ENCODE data around the gene STAU1.
"Not testable (repeated sequence)": the region's sequence is repeated elsewhere in the genome, so short reads cannot be mapped to it uniquely, and the experiment has no call there.

Gene STAU1

GRCh38 chr20:49199729-49200293 is 11.7 kb upstream of the STAU1 start:
- DNase-seq: no peak

- DNase-seq: not testable (repeated sequence)
Observed at GRCh38 chr20:49192944-49193518, 4.9 kb upstream of the STAU1 start.

- DNase-seq: no peak
Observed at GRCh38 chr20:49187330-49187850, 744 bp downstream of the STAU1 start.

- peak; percentile 62 for DNase-seq
Observed at GRCh38 chr20:49186535-49187329, 1.4 kb downstream of the STAU1 start.

- DNase-seq: no peak
Observed at GRCh38 chr20:49185071-49185761, 2.9 kb downstream of the STAU1 start.

- DNase-seq: no peak
Observed at GRCh38 chr20:49184691-49185070, 3.5 kb downstream of the STAU1 start.

GRCh38 chr20:49184084-49184501 is 4.0 kb downstream of the STAU1 start:
- not testable (repeated sequence) for DNase-seq

- no peak for DNase-seq
Observed at GRCh38 chr20:49183444-49183843, 4.7 kb downstream of the STAU1 start.

GRCh38 chr20:49181265-49181877 is 6.8 kb downstream of the STAU1 start:
- DNase-seq: no peak

GRCh38 chr20:49179368-49180277 is 8.5 kb downstream of the STAU1 start:
- DNase-seq: no peak

GRCh38 chr20:49174183-49174582 is 14.0 kb downstream of the STAU1 start:
- DNase-seq: no peak

GRCh38 chr20:49172413-49172812 is 15.7 kb downstream of the STAU1 start:
- DNase-seq: no peak

- DNase-seq: no peak
Observed at GRCh38 chr20:49171909-49172308, 16.2 kb downstream of the STAU1 start.

GRCh38 chr20:49170714-49171113 is 17.4 kb downstream of the STAU1 start:
- DNase-seq: no peak

- DNase-seq: no peak
Observed at GRCh38 chr20:49169547-49169946, 18.6 kb downstream of the STAU1 start.

GRCh38 chr20:49168864-49169263 is 19.3 kb downstream of the STAU1 start:
- DNase-seq: not testable (repeated sequence)

GRCh38 chr20:49167811-49168507 is 20.2 kb downstream of the STAU1 start:
- DNase-seq: no peak

GRCh38 chr20:49166534-49167449 is 21.3 kb downstream of the STAU1 start:
- no peak for DNase-seq

- DNase-seq: no peak
Observed at GRCh38 chr20:49165611-49166010, 22.5 kb downstream of the STAU1 start.

- no peak for DNase-seq
Observed at GRCh38 chr20:49163696-49164095, 24.4 kb downstream of the STAU1 start.

Measured in SIG-M5 (cell line).